RWPE1 (cell line): Measurements from ENCODE around the gene SEPTIN2.

Experiments used
- CTCF ChIA-PET: fragments of 350-600 bp; sonication (Branson Sonifier 250); formaldehyde crosslinking; extraction: SDS; loops from one replicate; lab custom pipeline; 2021; lab: Yijun Ruan, JAX
- POLR2A ChIA-PET: fragments of 400-600 bp; formaldehyde crosslinking; extraction: SDS; loops from one replicate; lab custom pipeline; 2020; ENCODE audit warnings: antibody characterized with exemption; ENCODE audit not compliant: low non-redundant PET; lab: Yijun Ruan, JAX
- DNase-seq: peaks from one replicate; pipeline ENCODE4 v3.0.0; 2012; ENCODE audit warnings: low spot score
- H3K27ac ChIP-seq: fragments of 450-650 bp; 2 replicates; pipeline ENCODE4 v1.5.1; 2017
- TF ChIP-seq, protein P1 (sequence below): fragments of 450-650 bp; conservative IDR thresholded peaks from 2 replicates; pipeline ENCODE4 v1.5.1; 2017; ENCODE audit warnings: low read depth, mild to moderate bottlenecking

Gene SEPTIN2

GRCh38 chr2:241320394-241320793, 4.7 kb downstream of the SEPTIN2 start:
- CTCF ChIA-PET, result no interaction called here
- DNase-seq, result no peak
- TF ChIP-seq, protein P1, sequence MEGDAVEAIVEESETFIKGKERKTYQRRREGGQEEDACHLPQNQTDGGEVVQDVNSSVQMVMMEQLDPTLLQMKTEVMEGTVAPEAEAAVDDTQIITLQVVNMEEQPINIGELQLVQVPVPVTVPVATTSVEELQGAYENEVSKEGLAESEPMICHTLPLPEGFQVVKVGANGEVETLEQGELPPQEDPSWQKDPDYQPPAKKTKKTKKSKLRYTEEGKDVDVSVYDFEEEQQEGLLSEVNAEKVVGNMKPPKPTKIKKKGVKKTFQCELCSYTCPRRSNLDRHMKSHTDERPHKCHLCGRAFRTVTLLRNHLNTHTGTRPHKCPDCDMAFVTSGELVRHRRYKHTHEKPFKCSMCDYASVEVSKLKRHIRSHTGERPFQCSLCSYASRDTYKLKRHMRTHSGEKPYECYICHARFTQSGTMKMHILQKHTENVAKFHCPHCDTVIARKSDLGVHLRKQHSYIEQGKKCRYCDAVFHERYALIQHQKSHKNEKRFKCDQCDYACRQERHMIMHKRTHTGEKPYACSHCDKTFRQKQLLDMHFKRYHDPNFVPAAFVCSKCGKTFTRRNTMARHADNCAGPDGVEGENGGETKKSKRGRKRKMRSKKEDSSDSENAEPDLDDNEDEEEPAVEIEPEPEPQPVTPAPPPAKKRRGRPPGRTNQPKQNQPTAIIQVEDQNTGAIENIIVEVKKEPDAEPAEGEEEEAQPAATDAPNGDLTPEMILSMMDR, result no peak
- POLR2A ChIA-PET, result no interaction called here
- no peak overlapping the region for H3K27ac ChIP-seq

DNA sequence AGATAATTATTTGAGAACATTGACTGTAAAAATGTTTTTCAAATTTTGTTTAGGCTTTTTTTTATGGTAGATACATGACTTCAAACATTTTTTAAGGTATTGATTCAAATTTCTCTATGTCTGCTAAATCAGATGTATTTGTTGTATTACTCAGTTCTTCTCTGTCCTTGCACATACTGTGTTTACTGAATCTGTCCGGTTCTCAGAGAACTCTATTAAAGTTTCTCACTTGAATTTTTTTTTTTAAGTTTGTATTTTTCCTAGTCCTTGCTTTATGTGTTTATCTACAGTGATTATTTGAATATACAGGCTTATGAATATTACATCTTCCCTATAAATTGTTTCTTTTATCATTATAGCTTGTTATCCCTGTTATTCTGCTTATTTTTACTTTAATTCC, 5.3 kb downstream of the SEPTIN2 start:
- TF ChIP-seq, protein P1, result no peak
- H3K27ac ChIP-seq, result no peak overlapping the region
- no peak for DNase-seq
- ChIA-PET POLR2A (no interaction called here), CTCF (no interaction called here)

GRCh38 chr2:241321886-241322285, 6.2 kb downstream of the SEPTIN2 start:
- ChIA-PET CTCF (no interaction called here), POLR2A (no interaction called here)
- peak overlapping the region; percentile 28; the same call in 1 of the 2 replicates for H3K27ac ChIP-seq
- DNase-seq, result no peak
- TF ChIP-seq, protein P1, result no peak

- TF ChIP-seq, protein P1, result no peak
- ChIA-PET CTCF (interaction anchor here (0.5 kb wide), 1 partner anchor 64 kb away, joined by 3 read pairs; no protein-coding TSS in a partner anchor), POLR2A (no interaction called here)
- H3K27ac ChIP-seq, result no peak overlapping the region
- no peak for DNase-seq
Observed at GRCh38 chr2:241323778-241324177, 8.1 kb downstream of the SEPTIN2 start.

GRCh38 chr2:241324775-241325174, 9.1 kb downstream of the SEPTIN2 start:
- POLR2A ChIA-PET, result no interaction called here
- H3K27ac ChIP-seq, result no peak overlapping the region
- CTCF ChIA-PET, result no interaction called here
- TF ChIP-seq, protein P1, result no peak
- DNase-seq, result no peak

DNA sequence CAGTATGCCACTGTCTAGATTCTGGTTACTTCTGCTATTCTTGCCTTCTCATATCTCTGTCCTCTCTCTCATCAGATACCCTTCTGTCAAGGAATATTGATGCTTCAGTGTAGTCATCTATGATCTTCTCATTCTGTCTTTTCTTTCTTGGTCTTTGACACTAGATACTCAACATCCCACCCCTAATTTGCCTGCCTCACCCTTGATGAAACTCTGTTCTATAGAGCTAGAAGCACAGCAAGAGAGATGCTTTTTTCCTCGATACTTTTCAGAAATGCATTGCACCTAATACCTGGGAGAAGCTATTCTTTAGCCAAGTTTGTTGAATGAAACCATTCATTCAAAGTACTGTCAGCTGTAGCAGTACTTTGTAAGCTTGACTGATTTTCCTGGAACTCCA, 9.5 kb downstream of the SEPTIN2 start:
- H3K27ac ChIP-seq, result no peak overlapping the region
- ChIA-PET CTCF (no interaction called here), POLR2A (no interaction called here)
- DNase-seq, result no peak
- TF ChIP-seq, protein P1, result no peak
